Brain microvascular endothelial cell (primary cell): ENCODE results near the gene CCDC137.

Source experiments
- DNase-seq: peaks from one replicate; pipeline ENCODE4 v3.0.0-alpha.2; 2020
- H3K27ac ChIP-seq: fragments of 250-450 bp; sonication (Bioruptor Pico); 2 replicates; pipeline ENCODE4 v1.5.1; 2020; ENCODE audit warnings: mild to moderate bottlenecking, moderate library complexity
- H3K27me3 ChIP-seq: fragments of 250-450 bp; sonication (Bioruptor Pico); replicated peaks from 2 replicates; pipeline ENCODE4 v1.5.1; 2020; ENCODE audit warnings: mild to moderate bottlenecking
- H3K36me3 ChIP-seq: fragments of 250-450 bp; sonication (Bioruptor Pico); replicated peaks from 2 replicates; pipeline ENCODE4 v1.5.1; 2020; ENCODE audit warnings: mild to moderate bottlenecking
- H3K4me3 ChIP-seq: 2 replicates; pipeline ENCODE4 v1.5.1; 2011; ENCODE audit warnings: low read depth, mild to moderate bottlenecking, control low read depth, low read length, moderate library complexity
- in situ Hi-C: cut with HindIII; loops from 2 replicates; pipeline ENCODE4 v1.10.0; 2017; ENCODE audit warnings: low sequenced_read_pairs, low pct_ligation_motif_present
- TF ChIP-seq, protein P1 (sequence below): IDR thresholded peaks from 2 replicates; pipeline ENCODE4 v1.5.1; 2011; ENCODE audit warnings: low read depth, mild to moderate bottlenecking, moderate library complexity, low read length, control low read depth, inconsistent platforms; ENCODE audit errors: missing control alignments

The CCDC137 gene

DNA sequence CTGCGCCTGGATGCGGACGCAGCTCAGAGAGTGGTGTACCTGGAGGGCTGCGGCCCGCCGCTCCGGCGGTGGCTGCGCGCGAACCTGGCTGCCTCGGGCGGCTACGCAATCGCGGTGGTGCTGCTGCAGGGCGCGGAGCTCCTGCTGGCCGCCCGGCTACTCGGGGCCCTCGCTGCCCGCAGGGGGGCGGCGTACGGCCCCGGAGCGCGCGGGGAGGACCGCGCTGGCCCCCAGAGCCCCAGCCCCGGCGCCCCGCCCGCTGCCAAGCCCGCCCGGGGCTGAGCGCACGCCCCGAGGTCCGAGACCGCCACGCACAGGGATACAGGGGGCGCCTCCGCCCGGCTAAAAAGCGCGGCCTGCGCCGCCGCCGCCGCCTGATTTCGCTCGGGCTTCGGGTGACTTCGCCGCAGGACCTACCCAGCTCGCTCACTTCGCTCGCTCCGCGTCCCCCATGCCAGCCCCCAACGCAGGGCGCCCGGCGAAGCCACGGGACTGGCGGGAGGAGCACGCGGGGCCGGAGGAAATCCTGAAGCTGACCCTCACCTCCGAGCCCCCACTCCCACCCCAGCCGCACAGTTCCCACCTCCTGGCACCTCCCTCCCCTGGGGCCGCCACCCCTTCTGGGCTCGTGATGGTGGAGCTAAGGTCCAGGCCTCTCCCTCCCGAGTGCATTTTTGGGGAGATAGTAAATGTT, 18.4 kb upstream of the CCDC137 start:
- TF ChIP-seq, protein P1, sequence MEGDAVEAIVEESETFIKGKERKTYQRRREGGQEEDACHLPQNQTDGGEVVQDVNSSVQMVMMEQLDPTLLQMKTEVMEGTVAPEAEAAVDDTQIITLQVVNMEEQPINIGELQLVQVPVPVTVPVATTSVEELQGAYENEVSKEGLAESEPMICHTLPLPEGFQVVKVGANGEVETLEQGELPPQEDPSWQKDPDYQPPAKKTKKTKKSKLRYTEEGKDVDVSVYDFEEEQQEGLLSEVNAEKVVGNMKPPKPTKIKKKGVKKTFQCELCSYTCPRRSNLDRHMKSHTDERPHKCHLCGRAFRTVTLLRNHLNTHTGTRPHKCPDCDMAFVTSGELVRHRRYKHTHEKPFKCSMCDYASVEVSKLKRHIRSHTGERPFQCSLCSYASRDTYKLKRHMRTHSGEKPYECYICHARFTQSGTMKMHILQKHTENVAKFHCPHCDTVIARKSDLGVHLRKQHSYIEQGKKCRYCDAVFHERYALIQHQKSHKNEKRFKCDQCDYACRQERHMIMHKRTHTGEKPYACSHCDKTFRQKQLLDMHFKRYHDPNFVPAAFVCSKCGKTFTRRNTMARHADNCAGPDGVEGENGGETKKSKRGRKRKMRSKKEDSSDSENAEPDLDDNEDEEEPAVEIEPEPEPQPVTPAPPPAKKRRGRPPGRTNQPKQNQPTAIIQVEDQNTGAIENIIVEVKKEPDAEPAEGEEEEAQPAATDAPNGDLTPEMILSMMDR: no peak
- H3K4me3 ChIP-seq: no peak overlapping the region
- H3K27ac ChIP-seq: no peak overlapping the region
- peaks cover 20% of the 10 kb centered on the region for H3K27me3 ChIP-seq
- DNase-seq: no peak
- H3K36me3 ChIP-seq: no peaks in the 10 kb centered on the region
- in situ Hi-C loops: no loop called here

DNA sequence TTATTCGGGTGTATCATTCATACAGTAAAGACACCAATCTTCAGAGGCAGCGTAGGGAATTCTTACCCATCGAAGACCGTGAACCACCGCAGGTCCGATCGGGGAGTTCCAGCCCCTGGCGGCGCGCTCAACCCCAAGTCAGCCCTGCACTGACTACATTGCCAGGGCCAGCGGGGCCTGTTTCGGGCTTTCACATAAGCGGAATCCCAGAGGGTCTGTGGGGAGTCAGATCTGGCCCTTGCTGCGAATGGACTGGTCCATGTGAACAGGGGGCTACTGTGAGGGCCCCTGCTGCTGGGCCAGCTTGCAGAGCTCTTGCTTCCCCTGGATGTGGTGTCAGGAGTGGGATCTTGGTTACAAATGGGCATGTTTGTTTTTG, 17.8 kb upstream of the CCDC137 start:
- TF ChIP-seq, protein P1: no peak
- H3K27ac ChIP-seq: no peak overlapping the region
- no peak for DNase-seq
- in situ Hi-C loops: no loop called here
- H3K4me3 ChIP-seq: no peak overlapping the region
- H3K27me3 ChIP-seq: peaks cover 20% of the 10 kb centered on the region
- no peaks in the 10 kb centered on the region for H3K36me3 ChIP-seq

DNA sequence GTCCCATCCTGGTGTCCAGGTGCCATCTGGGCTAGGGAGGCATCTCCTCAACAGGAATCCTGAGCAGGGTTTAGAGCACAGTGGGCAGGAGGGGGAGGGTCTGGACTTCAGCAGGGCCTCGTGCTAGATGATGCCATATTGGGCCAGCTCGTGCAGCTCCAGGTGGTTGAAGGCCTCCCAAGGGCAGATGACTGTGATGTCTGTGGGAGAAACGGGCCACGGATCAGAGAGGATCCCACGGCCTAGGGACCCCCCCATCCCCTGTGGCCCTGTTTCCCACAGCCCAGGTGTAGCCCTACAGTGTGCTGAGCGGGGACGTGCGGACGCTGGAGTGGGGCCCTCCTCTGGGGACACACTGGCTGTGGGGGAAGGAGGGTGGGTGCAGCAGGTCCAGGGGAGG, 15.6 kb upstream of the CCDC137 start:
- H3K4me3 ChIP-seq: no peak overlapping the region
- H3K27me3 ChIP-seq: peaks cover 20% of the 10 kb centered on the region
- in situ Hi-C loops: no loop called here
- DNase-seq: no peak
- H3K36me3 ChIP-seq: no peaks in the 10 kb centered on the region
- no peak overlapping the region for H3K27ac ChIP-seq
- TF ChIP-seq, protein P1: no peak

- Histone ChIP-seq H3K27me3 (peaks cover 20% of the 10 kb centered on the region), H3K36me3 (no peaks in the 10 kb centered on the region), H3K4me3 (no peak overlapping the region), H3K27ac (no peak overlapping the region)
- in situ Hi-C loops: no loop called here
- TF ChIP-seq, protein P1: no peak
- peak; percentile 89 for DNase-seq
These were observed 14.8 kb upstream of the CCDC137 start for GRCh38 chr17:81651692-81652091.

DNA sequence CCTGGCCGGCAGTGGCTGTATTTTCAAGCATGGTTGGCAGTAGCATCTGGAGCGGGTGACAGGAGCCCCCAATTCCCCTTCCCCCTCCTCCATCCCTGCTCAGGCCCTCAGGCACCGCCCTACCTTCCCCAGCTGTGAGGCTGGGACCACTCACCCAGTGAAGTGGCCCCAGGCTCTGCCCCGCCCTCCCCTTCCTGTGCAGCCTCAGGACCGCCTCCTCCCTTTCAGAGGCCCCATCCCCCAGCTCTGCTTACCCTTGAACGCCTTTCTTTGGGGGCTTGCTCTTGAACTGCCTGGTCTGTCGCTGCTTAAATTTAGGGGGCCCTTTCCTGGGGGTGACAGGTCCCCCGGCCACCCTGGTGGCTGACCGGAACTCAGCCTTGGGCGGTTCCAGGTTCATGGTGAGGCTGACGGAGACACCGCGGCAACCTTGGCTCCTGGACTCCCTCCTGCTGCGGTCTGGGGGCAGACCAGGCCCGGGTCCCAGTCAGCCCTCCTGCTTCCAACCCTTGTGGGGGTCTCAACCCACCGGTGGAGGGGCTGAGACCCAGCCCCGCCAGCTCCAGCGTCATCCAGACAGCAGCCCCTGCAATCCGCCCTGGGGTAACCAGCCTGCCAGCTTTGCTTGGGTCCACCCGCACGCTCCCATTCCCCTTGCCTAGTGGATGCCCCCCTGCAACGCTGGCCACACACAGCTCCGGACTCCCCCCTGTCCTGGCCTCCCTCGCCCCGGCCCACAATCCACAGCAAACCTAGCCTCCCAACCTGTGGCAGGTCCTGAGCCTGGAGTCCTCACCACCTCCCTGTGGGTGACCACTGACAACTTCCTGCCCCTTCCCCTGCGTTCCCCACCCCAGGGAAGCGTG, 13.4 kb upstream of the CCDC137 start:
- TF ChIP-seq, protein P1: no peak
- Histone ChIP-seq H3K27ac (no peak overlapping the region), H3K27me3 (peaks cover 8% of the 10 kb centered on the region), H3K36me3 (no peaks in the 10 kb centered on the region), H3K4me3 (no peak overlapping the region)
- no peak for DNase-seq
- in situ Hi-C loops: no loop called here
